HepG2 (cell line): ENCODE measurements around the gene ENC1. TPM values are rescaled to one million over a fixed set of nuclear protein-coding genes. Genes with fewer than 3 reads are reported as not detected.
A peak's percentile ranks its signal among the peaks of the same experiment; 100 is the strongest.

ENCODE experiments used
- ARID3A ChIP-seq: IDR thresholded peaks from 2 replicates; pipeline ENCODE4 v1.6.1; 2012; ENCODE audit warnings: low read depth, low read length, improper control_type of control experiment
- CC2D1A ChIP-seq: sonication (generic); formaldehyde crosslinking; IDR thresholded peaks from 2 replicates; pipeline ENCODE4 v1.8.1; 2023; ENCODE audit warnings: mild to moderate bottlenecking, missing genetic modification reagents
- CENPT ChIP-seq: sonication (generic); formaldehyde crosslinking; IDR thresholded peaks from 2 replicates; pipeline ENCODE4 v1.8.0; 2022; ENCODE audit warnings: low read depth, mild to moderate bottlenecking, moderate library complexity, missing genetic modification reagents
- FOXJ3 ChIP-seq: sonication (generic); formaldehyde crosslinking; IDR thresholded peaks from 2 replicates; pipeline ENCODE4 v1.4.0; 2020; ENCODE audit warnings: missing genetic modification reagents, mild to moderate bottlenecking, borderline replicate concordance
- GRHL1 ChIP-seq: sonication (generic); formaldehyde crosslinking; conservative IDR thresholded peaks from 2 replicates; pipeline ENCODE4 v1.8.0; 2022; ENCODE audit warnings: missing genetic modification reagents
- HDAC2 ChIP-seq: sonication (generic); formaldehyde crosslinking; IDR thresholded peaks from 2 replicates; pipeline ENCODE4 v1.4.0; 2020; ENCODE audit warnings: missing genetic modification reagents
- KAT7 ChIP-seq: IDR thresholded peaks from 2 replicates; pipeline ENCODE4 v1.6.1; 2018; ENCODE audit warnings: borderline replicate concordance, missing compliant biosample characterization
- MLX ChIP-seq: IDR thresholded peaks from 2 replicates; pipeline ENCODE4 v1.6.1; 2016
- RCOR2 ChIP-seq: IDR thresholded peaks from 2 replicates; pipeline ENCODE4 v1.6.1; 2016; ENCODE audit warnings: missing biosample characterization, missing genetic modification reagents
- RFXANK ChIP-seq: IDR thresholded peaks from 2 replicates; pipeline ENCODE4 v1.6.1; 2016
- SIX4 ChIP-seq: sonication (generic); formaldehyde crosslinking; IDR thresholded peaks from 2 replicates; pipeline ENCODE4 v1.4.0; 2020; ENCODE audit warnings: missing genetic modification reagents
- THAP7 ChIP-seq: sonication (generic); formaldehyde crosslinking; IDR thresholded peaks from 2 replicates; pipeline ENCODE4 v1.8.1; 2023; ENCODE audit warnings: mild to moderate bottlenecking, missing genetic modification reagents
- U2AF2 ChIP-seq: fragments of 200-400 bp; formaldehyde crosslinking; IDR thresholded peaks from 2 replicates; pipeline ENCODE4 v1.6.1; 2017; ENCODE audit warnings: low read depth, mild to moderate bottlenecking, low read length
- ZBTB44 ChIP-seq: sonication (generic); formaldehyde crosslinking; IDR thresholded peaks from 2 replicates; pipeline ENCODE4 v1.4.0; 2020; ENCODE audit warnings: missing genetic modification reagents
- ZNF121 ChIP-seq: sonication (generic); formaldehyde crosslinking; IDR thresholded peaks from 2 replicates; pipeline ENCODE4 v1.5.0; 2020; ENCODE audit warnings: mild to moderate bottlenecking, missing genetic modification reagents
- ZNF276 ChIP-seq: sonication (generic); formaldehyde crosslinking; IDR thresholded peaks from 2 replicates; pipeline ENCODE4 v1.4.0; 2020; ENCODE audit warnings: mild to moderate bottlenecking, low read depth, missing genetic modification reagents
- ZNF546 ChIP-seq: sonication (generic); formaldehyde crosslinking; conservative IDR thresholded peaks from 2 replicates; pipeline ENCODE4 v1.8.1; 2023; ENCODE audit warnings: mild to moderate bottlenecking, missing genetic modification reagents
- ZNF619 ChIP-seq: sonication (generic); formaldehyde crosslinking; IDR thresholded peaks from 2 replicates; pipeline ENCODE4 v1.4.0; 2020; ENCODE audit warnings: mild to moderate bottlenecking, missing genetic modification reagents
- ZNF768 ChIP-seq: sonication (generic); formaldehyde crosslinking; IDR thresholded peaks from 2 replicates; pipeline ENCODE4 v1.4.0; 2020; ENCODE audit warnings: missing genetic modification reagents
- ZNF777 ChIP-seq: sonication (generic); formaldehyde crosslinking; IDR thresholded peaks from 2 replicates; pipeline ENCODE4 v1.4.0; 2020; ENCODE audit warnings: missing genetic modification reagents
- ZNF891 ChIP-seq: sonication (generic); formaldehyde crosslinking; IDR thresholded peaks from 2 replicates; pipeline ENCODE4 v1.5.0; 2020; ENCODE audit warnings: mild to moderate bottlenecking, missing genetic modification reagents
- ZSCAN12 ChIP-seq: sonication (generic); formaldehyde crosslinking; IDR thresholded peaks from 2 replicates; pipeline ENCODE4 v1.9.0; 2021; ENCODE audit warnings: mild to moderate bottlenecking, missing genetic modification reagents
- polyA plus RNA-seq, 8 experiments: library from polyadenylated mRNA; depleted of rRNA in 3 of 8; stranded (reverse) in 7 of 8; unstranded in 1 of 8; fragments of >200 nt; fragmentation: Illumina TruSeq in 4 of 8; extraction: Trizol in 4 of 8; gene quantifications; 2 replicates each; pipeline versions ENCODE4 v1.2.1 to v1.2.3, GENCODE V29; 2011 to 2016; ENCODE audit warnings: low read depth in 4 of 8, missing spikeins in 1 of 8, mixed read lengths in 1 of 8; ENCODE audit not compliant: insufficient read depth in 1 of 8
- total RNA-seq, 5 experiments: library from RNA; depleted of rRNA; stranded (reverse); fragments of >200 nt; fragmentation: Illumina TruSeq; extraction: Trizol; gene quantifications; 2 replicates each; pipeline ENCODE4 v1.2.3, GENCODE V29; 2016; ENCODE audit warnings: low read depth in 1 of 5

Gene ENC1
- total and polyA plus RNA-seq, 2 of the 13 experiments (the other 11 are each of a cell fraction or from before 2014, with no cell fraction given): 63.8 to 64.4 TPM

- peak; percentile 73; the same call in 1 of the 2 replicates for TF ChIP-seq HDAC2 (CRISPR knock-in tag)
- TF ChIP-seq U2AF2: no peak
- peak; percentile 64; the same call in 1 of the 2 replicates for TF ChIP-seq RCOR2 (CRISPR knock-in tag)
- peak; percentile 39; the same call in 1 of the 2 replicates for TF ChIP-seq ZNF777
- peak; percentile 6; the same call in 1 of the 2 replicates for TF ChIP-seq ARID3A
- no peak for TF ChIP-seq ZNF768 (CRISPR knock-in tag)
- no peak for TF ChIP-seq ZBTB44 (CRISPR knock-in tag)
- TF ChIP-seq CC2D1A (CRISPR knock-in tag): no peak
- peak; percentile 57; the same call in 1 of the 2 replicates for TF ChIP-seq MLX
- TF ChIP-seq ZNF121 (CRISPR knock-in tag): no peak; the same call in 1 of the 2 replicates
- no peak for TF ChIP-seq CENPT
- 0 out of 2 replicates have a peak, but pooled peaks have one; percentile 33 for TF ChIP-seq ZNF619 (CRISPR knock-in tag)
- no peak for TF ChIP-seq GRHL1 (CRISPR knock-in tag)
- 0 out of 2 replicates have a peak, but pooled peaks have one; percentile 24 for TF ChIP-seq ZSCAN12 (CRISPR knock-in tag)
- no peak for TF ChIP-seq ZNF891 (CRISPR knock-in tag)
- no peak; the same call in 1 of the 2 replicates for TF ChIP-seq KAT7 (CRISPR knock-in tag)
- TF ChIP-seq ZNF276 (CRISPR knock-in tag): no peak
- peak; percentile 72; the same call in 1 of the 2 replicates for TF ChIP-seq FOXJ3
- no peak for TF ChIP-seq RFXANK (CRISPR knock-in tag)
- no peak for TF ChIP-seq THAP7 (CRISPR knock-in tag)
- no peak for TF ChIP-seq ZNF546
- TF ChIP-seq SIX4 (CRISPR knock-in tag): 0 out of 2 replicates have a peak, but pooled peaks have one; percentile 30
Observed at GRCh38 chr5:74640954-74641734, 616 bp upstream of the ENC1 start (continued).
